ENCODE results near the gene CHSY1. TPM values are rescaled to one million over a fixed set of nuclear protein-coding genes. Genes with fewer than 3 reads are reported as not detected.

The CHSY1 gene
- total RNA-seq, 1 experiment from 2014 or later: 59.1 TPM

DNA sequence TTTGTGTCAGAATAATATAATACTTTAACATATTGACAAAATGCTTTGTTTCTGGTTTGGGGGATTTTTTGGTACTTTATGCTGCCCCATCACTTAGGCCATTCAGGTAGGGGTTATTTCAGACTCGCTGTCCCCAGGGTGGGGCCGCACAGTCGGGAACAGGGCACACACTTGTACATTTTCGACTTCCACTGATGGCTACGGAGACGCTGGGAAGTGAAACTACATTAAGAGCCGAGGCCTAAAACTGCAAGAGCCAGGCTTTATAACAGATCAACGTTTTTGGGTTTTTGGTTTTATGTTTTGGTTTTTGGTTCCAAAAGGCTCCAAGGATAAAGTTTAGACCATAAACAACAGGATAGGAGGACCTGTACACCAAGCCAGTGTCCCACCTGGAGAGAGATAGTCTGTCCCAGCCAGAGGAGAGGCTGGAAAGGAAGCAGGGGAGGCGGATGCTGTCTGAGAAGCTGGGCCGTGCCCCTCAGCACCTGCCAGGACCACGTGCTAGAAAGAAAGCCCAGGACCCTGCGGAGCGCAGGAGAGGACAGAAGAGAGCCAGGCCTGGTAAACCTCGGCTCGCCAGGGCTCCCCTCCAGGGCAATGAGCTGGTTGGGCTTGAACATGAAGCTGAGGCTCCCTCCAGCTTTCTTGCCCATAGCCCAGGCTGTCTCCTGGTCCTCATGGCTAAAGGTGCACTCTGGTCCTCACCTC, 111.7 kb downstream of the CHSY1 start (continued):
- TF ChIP-seq, protein P1, sequence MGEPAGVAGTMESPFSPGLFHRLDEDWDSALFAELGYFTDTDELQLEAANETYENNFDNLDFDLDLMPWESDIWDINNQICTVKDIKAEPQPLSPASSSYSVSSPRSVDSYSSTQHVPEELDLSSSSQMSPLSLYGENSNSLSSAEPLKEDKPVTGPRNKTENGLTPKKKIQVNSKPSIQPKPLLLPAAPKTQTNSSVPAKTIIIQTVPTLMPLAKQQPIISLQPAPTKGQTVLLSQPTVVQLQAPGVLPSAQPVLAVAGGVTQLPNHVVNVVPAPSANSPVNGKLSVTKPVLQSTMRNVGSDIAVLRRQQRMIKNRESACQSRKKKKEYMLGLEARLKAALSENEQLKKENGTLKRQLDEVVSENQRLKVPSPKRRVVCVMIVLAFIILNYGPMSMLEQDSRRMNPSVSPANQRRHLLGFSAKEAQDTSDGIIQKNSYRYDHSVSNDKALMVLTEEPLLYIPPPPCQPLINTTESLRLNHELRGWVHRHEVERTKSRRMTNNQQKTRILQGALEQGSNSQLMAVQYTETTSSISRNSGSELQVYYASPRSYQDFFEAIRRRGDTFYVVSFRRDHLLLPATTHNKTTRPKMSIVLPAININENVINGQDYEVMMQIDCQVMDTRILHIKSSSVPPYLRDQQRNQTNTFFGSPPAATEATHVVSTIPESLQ (CRISPR knock-in tag; IDR thresholded peaks at IDR 0.05): no peak
- TF ChIP-seq, protein P2, sequence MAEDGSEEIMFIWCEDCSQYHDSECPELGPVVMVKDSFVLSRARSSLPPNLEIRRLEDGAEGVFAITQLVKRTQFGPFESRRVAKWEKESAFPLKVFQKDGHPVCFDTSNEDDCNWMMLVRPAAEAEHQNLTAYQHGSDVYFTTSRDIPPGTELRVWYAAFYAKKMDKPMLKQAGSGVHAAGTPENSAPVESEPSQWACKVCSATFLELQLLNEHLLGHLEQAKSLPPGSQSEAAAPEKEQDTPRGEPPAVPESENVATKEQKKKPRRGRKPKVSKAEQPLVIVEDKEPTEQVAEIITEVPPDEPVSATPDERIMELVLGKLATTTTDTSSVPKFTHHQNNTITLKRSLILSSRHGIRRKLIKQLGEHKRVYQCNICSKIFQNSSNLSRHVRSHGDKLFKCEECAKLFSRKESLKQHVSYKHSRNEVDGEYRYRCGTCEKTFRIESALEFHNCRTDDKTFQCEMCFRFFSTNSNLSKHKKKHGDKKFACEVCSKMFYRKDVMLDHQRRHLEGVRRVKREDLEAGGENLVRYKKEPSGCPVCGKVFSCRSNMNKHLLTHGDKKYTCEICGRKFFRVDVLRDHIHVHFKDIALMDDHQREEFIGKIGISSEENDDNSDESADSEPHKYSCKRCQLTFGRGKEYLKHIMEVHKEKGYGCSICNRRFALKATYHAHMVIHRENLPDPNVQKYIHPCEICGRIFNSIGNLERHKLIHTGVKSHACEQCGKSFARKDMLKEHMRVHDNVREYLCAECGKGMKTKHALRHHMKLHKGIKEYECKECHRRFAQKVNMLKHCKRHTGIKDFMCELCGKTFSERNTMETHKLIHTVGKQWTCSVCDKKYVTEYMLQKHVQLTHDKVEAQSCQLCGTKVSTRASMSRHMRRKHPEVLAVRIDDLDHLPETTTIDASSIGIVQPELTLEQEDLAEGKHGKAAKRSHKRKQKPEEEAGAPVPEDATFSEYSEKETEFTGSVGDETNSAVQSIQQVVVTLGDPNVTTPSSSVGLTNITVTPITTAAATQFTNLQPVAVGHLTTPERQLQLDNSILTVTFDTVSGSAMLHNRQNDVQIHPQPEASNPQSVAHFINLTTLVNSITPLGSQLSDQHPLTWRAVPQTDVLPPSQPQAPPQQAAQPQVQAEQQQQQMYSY (CRISPR knock-in tag; IDR thresholded peaks at IDR 0.05): no peak
- no peak for TF ChIP-seq SOX15 (CRISPR knock-in tag; IDR thresholded peaks at IDR 0.05)
- TF ChIP-seq, protein P3, sequence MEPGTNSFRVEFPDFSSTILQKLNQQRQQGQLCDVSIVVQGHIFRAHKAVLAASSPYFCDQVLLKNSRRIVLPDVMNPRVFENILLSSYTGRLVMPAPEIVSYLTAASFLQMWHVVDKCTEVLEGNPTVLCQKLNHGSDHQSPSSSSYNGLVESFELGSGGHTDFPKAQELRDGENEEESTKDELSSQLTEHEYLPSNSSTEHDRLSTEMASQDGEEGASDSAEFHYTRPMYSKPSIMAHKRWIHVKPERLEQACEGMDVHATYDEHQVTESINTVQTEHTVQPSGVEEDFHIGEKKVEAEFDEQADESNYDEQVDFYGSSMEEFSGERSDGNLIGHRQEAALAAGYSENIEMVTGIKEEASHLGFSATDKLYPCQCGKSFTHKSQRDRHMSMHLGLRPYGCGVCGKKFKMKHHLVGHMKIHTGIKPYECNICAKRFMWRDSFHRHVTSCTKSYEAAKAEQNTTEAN (CRISPR knock-in tag; IDR thresholded peaks at IDR 0.05): no peak
- TF ChIP-seq CBFB (CRISPR knock-in tag; IDR thresholded peaks at IDR 0.05; ENCODE audit: low read depth): no peak
- TF ChIP-seq, protein P4, sequence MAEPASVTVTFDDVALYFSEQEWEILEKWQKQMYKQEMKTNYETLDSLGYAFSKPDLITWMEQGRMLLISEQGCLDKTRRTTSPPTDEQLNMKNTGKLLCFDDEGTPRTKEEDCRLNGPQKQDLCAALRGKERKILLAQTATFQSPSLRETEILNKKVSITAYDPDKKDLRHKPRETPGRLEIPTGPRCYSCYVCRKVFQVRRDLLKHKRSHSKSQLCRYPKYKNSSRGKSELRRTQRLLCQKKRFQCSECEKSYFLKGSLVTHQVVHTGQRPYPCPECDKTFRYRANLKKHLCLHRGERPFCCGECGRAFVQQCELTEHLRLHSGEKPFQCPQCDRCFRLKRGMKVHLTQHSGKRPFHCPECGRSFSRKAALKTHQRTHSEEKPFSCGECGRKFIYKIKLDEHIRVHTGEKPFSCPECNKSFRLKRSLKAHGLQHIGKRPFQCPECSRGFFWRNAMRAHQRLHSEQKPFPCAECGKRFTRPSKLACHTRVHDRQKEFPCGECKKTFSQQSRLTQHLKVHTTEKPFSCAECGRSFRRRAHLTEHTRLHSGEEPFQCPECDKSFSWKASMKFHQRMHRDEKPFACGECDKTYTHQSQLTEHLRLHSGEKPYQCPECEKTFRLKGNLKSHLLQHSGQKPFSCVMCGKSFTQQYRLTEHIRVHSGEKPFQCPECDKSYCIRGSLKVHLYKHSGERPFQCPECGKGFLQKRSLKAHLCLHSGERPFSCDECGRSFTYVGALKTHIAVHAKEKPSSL (CRISPR knock-in tag; conservative IDR thresholded peaks at IDR 0.05): no peak
- no peak for TF ChIP-seq RELA (CRISPR knock-in tag; IDR thresholded peaks at IDR 0.05; ENCODE audit: borderline replicate concordance)
- TF ChIP-seq JAZF1 (CRISPR knock-in tag; IDR thresholded peaks at IDR 0.05): no peak

- ChIA-PET POLR2A (no interaction called here), CTCF (interaction anchor here (1.1 to 1.4 kb wide), 3 partner anchors 10 to 20 kb away, joined by 3 to 6 read pairs (median 3); no protein-coding TSS in a partner anchor)
- no peak overlapping the region for H3K27ac Mint-ChIP-seq
- TF ChIP-seq ZNF396 (CRISPR knock-in tag; IDR thresholded peaks at IDR 0.05; ENCODE audit: borderline replicate concordance) (no peak), ETV6 (CRISPR knock-in tag; IDR thresholded peaks at IDR 0.05) (no peak), ZNF416 (CRISPR knock-in tag; IDR thresholded peaks at IDR 0.05) (no peak), ZNF423 (CRISPR knock-in tag; IDR thresholded peaks at IDR 0.05) (no peak), E2F1 (CRISPR knock-in tag; IDR thresholded peaks at IDR 0.05) (no peak), ELF4 (CRISPR knock-in tag; IDR thresholded peaks at IDR 0.05; ENCODE audit: low read depth) (no peak), SP1 (CRISPR knock-in tag; conservative IDR thresholded peaks at IDR 0.05) (no peak), ZNF138 (CRISPR knock-in tag; conservative IDR thresholded peaks at IDR 0.05) (no peak)
- TF ChIP-seq, protein P5, sequence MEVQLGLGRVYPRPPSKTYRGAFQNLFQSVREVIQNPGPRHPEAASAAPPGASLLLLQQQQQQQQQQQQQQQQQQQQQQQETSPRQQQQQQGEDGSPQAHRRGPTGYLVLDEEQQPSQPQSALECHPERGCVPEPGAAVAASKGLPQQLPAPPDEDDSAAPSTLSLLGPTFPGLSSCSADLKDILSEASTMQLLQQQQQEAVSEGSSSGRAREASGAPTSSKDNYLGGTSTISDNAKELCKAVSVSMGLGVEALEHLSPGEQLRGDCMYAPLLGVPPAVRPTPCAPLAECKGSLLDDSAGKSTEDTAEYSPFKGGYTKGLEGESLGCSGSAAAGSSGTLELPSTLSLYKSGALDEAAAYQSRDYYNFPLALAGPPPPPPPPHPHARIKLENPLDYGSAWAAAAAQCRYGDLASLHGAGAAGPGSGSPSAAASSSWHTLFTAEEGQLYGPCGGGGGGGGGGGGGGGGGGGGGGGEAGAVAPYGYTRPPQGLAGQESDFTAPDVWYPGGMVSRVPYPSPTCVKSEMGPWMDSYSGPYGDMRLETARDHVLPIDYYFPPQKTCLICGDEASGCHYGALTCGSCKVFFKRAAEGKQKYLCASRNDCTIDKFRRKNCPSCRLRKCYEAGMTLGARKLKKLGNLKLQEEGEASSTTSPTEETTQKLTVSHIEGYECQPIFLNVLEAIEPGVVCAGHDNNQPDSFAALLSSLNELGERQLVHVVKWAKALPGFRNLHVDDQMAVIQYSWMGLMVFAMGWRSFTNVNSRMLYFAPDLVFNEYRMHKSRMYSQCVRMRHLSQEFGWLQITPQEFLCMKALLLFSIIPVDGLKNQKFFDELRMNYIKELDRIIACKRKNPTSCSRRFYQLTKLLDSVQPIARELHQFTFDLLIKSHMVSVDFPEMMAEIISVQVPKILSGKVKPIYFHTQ (CRISPR knock-in tag; IDR thresholded peaks at IDR 0.05): no peak
- TF ChIP-seq, protein P4 (CRISPR knock-in tag; conservative IDR thresholded peaks at IDR 0.05): no peak
Observed at GRCh38 chr15:101138913-101139880, 112.7 kb downstream of the CHSY1 start.

More at GRCh38 chr15:101138913-101139880, 112.7 kb downstream of the CHSY1 start:
- H3K4me3 Mint-ChIP-seq: no peak overlapping the region
- H3K4me1 Mint-ChIP-seq: peaks cover 13% of the 10 kb centered on the region
- DNase-seq (ENCODE audit: low spot score): no peak
- peaks cover 6% of the 10 kb centered on the region; the same call in 1 of the 2 replicates for H3K36me3 Mint-ChIP-seq
- ATAC-seq: no peak
- H3K9me3 Mint-ChIP-seq: peaks cover 8% of the 10 kb centered on the region
- no peaks in the 10 kb centered on the region; the same call in 1 of the 2 replicates for H3K27me3 Mint-ChIP-seq (ENCODE audit: low read depth)

Data from WTC11 (cell line).